ENCODE results near the gene MT1HL1.
"Not testable (repeated sequence)": the region's sequence is repeated elsewhere in the genome, so short reads cannot be mapped to it uniquely, and the experiment has no call there.

MT1HL1 gene

DNA sequence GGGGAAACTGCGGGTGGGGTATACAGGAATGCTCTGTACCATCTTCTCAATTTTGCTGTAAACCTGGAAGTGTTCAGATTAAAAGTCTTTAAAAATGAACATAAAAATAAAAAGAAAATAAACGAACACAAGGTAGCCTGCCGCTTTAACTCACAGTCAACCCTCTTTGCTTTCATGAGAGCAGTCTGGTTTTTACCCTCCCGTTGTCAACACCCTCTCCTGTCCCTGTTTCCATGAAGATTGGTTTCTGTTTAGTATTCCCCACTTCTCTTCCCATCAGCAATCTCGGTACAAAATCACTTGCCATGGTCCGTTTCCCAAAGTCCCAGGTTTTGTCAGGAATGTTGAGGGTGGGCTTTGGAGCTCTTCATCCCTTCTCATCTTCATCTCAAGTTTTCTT, 28.8 kb downstream of the MT1HL1 start:
- no peak for DNase-seq (ENCODE audit: low spot score)

DNA sequence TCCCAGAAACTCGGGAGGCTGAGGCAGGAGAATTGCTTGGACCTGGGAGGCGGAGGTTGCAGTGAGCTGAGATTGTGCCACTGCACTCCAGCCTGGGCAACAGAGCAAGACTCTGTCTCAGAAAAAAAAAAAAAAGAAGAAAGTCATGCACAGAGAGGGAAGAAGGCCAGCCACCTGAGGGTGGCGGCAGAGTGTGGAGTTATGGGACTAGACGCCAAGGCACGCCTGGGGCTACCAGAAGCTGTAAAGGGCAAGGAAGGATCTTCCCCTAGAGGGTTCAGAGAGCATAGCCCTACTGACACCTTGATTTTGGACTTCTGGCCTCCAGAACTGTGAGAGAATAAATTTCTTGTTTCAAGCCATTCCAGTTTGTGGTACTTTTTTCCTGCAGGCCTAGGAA, 30.2 kb downstream of the MT1HL1 start:
- not testable (repeated sequence) for DNase-seq (ENCODE audit: low spot score)

DNA sequence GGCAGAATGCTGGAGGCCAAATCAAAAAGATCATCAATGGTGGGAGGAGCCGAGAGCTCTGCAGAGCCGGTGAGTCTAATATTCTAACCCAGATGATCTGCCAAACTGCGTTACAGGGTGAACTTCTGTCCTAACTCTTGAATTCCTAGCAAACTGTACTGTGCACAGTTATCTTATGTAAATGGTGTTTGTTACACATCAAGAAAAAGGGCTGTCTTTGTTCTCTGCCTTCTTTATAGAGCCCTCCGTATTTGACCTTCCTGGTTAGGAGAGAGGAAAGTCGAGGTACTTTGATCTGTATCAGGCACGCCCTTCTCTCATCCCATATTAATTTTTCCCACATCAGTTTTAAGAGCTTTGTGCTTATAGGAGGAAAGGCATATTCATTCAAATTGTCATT, 37.6 kb downstream of the MT1HL1 start:
- DNase-seq (ENCODE audit: low spot score): no peak

DNA sequence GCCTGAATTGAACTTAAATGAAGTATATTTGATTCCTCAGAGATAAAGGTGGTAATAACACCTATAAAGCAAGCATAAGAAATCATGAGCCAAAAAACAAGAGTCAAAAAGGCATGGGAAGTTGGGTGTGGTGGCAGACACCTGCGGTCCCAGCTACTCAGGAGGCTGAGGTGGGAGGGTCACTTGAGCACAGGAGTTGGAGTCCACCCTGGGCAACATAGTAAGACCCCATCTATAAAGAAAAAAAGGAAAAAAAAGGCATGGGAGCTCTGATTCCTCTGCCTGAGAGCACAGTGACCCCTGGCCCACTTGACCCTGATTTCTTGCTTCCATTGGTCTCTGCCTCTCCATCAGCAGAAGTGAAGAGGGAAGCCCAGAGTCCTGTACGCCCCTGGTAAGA, 40.3 kb downstream of the MT1HL1 start:
- no peak for DNase-seq (ENCODE audit: low spot score)

DNA sequence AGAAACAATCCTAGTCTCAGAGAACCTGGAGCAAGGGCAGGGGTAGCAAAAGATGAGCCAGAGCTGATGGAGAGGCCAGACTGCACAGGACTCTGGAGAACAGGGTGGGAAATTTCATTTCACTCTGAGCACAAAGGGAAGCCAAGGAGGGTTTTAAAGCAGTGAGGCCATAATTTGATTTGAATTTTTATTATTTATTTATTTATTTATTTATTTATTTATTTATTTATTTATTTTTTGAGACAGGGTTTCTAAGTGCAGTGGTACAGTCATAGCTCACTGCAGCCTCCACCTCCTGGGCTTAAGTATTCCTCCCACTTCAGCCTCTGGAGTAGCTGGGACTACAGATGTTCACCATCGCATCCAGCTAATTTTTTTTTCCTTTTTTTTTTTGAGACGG, 45.1 kb downstream of the MT1HL1 start:
- no peak for DNase-seq (ENCODE audit: low spot score)

DNA sequence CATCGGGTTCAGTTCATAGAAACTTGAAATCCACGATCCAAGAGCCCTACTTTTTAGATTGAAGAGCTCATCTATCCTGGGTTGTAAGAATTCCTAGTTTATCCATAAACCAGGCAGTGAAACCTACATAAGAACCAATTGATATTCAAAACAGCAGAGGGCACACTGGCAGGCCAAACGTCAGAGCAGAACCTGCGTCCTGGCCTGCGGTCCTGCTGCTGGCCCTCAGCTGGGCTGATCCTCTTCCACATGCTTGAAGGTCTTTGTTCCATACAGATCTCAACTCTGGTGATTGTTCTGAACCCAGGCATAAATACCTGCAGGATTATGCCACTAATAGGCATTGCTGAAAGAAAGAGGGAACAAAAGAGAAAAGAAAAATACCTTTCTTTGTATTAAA, 47.0 kb downstream of the MT1HL1 start:
- no peak for DNase-seq (ENCODE audit: low spot score)
